ENCODE measurements around the gene RBPMS2.
A peak's percentile ranks its signal among the peaks of the same experiment; 100 is the strongest.

Gene RBPMS2

DNA sequence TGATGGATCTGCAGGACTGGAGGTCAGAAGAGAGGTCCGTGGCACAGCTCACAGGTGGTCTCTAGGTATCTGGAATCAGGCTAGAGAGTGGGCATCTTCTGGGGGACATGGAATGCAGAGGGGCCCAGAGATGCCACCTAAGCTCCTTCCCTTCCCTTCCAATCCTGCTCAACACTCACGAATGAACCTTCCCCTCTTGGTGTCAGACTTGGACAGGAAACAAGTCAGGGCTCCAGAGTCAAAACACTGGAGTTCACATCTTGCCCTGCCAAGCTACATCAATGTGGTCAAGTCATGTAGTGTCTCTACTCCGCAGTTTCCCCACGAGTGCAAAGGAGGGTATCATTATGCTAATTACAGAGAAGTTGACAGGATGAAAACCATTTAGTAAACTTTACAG, 16.0 kb upstream of the RBPMS2 start:
- no peak for DNase-seq
- intact Hi-C loops (cut with DNase I) = no loop called here

DNA sequence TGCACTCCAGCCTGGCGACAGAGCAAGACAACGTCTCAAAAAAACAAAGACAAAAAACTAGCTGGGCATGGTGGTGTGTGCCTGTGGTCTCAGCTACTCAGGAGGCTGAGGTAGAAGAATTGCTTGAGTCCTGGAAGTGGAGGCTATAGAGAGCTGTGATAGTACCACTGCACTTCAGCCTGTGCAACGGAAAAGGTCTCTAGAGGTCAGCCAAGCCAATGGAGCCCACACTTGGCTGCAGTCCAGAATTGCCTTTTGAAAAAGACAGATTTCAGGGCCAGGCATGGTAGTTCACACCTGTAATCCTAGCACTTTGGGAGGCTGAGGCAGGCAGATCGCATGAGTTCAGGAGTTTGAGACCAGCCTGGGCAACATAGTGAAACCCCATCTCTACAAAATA, 8.4 kb upstream of the RBPMS2 start:
- DNase-seq = no peak
- intact Hi-C loops (cut with DNase I) = no loop called here

DNA sequence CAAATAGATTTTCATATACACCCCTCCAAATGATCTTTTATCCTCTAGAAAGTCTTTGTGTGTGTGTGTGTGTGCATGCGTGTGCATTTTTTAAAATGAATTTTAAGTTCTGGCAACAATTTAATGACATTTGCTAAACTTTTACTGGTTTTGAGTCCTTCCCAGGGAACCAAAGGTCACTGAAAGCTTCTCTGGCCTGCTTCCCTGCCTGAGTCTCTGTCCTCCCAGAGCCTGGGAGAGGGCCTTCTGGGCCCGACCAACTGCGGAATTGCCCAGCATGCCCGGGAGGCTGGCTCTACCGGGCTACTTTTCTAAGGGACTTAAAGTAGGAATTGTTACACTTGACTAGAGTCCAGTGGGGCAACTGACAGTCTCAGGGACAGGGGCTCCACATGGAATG, 7.4 kb upstream of the RBPMS2 start:
- intact Hi-C loops (cut with DNase I) = no loop called here
- no peak for DNase-seq

DNA sequence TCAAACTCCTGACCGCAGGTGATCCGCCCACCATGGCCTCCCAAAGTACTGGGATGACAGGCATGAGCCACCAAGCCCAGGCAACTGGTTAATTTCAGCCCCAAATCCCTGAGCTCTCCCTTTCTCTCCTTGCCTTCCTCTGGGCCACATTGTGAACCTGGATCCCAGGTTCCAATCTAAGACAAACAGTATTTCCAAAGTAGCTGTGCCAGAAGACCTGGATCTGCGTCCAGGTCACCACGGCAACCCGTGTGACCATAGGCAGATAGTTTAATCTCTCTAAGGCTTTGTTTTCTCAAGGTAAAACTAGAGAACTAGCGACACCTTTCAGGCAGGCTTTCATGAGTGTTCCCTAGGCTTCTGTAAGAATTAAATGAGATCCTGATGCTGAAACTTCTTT, 5.9 kb upstream of the RBPMS2 start:
- no peak for DNase-seq
- intact Hi-C loops (cut with DNase I) = no loop called here

DNA sequence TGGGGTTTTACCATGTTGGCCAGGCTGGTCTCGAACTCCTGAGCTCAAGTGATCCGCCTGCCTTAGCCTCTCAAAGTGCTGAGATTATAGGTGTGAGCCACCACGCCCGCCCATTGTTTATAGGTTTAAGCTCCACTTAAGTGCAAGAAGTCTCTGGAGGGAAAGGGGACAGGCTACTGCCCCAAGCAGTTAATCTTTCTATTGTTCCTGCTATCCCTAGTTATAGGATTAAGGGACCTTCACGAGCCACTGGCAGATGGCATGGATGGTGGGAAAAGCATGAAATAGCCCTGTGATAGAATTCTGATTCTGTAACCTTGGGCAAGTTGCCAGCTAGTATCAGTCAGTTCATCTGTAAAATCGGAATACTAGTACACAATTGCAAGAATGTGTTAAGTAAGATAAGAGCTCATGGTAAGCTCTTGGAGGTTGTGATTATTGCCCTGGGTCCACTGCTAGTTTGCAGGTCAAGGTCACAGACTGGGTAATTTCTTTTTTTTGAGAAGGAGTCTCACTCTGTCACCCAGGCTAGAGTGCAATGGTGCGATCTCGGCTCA, 5.3 kb upstream of the RBPMS2 start:
- intact Hi-C loops (cut with DNase I) = no loop called here

DNA sequence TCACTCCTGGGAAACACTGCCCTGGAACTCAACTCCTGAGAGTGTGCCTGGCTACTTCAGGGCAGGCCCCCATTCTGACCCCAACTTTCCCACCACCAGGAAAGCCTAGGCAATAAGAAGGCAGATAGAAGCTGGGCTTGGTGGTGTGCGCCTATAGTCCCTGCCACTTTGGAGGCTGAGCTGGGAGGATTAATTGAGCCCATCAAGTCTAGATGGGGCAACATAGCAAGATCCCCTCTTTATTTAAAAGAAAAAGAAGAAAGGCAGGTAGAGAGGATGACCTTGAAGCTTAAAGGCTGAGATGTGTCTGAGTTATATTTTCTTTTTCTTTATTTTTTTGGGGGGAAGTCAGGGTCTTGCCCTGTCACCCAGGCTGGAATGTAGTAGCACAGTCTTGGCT, 4.2 kb upstream of the RBPMS2 start:
- no peak for DNase-seq
- intact Hi-C loops (cut with DNase I) = no loop called here

More for the DNA sequence above, 5.3 kb upstream of the RBPMS2 start:
- DNase-seq = no peak

DNA sequence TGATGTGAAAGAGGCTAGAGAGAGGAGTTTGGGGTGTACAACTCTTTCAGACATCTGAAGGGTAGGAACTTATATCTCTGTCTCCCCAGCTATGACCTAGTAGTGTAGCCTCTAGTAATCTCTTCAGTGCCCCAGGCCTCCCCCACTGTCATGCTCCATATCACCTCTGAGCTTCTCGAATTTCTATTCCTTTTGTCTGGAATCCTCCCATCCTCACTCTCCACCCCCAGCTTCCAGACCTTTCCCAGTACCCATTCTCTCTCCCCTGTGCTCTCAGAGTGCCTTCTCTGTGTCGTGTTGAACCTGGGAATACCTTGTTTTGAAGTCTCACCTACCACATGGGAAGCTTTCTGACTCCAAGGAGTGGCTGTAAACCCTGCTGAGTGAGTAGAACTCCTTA, 3.6 kb upstream of the RBPMS2 start:
- intact Hi-C loops (cut with DNase I) = no loop called here
- no peak for DNase-seq

DNA sequence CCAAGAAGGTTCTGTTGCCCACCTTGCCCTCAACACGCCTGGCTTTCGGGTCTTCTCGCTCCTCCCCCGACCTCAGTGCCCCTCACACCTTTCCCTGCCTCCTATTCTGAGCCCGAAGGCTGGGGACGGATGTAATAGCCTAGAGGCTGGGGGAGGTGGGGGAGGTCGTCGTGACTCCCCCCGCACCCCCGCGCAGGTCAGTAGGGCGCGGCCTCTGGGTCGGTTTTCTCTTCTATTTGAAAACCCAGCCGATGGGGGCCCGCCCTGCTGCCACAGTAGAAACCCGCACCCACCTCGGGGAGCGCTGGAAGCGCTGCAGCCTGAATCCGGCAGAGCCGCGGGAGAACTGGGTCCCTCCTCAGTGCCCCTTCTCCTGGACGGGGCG, 1.0 kb upstream of the RBPMS2 start:
- no peak for DNase-seq
- intact Hi-C loops (cut with DNase I) = no loop called here

DNA sequence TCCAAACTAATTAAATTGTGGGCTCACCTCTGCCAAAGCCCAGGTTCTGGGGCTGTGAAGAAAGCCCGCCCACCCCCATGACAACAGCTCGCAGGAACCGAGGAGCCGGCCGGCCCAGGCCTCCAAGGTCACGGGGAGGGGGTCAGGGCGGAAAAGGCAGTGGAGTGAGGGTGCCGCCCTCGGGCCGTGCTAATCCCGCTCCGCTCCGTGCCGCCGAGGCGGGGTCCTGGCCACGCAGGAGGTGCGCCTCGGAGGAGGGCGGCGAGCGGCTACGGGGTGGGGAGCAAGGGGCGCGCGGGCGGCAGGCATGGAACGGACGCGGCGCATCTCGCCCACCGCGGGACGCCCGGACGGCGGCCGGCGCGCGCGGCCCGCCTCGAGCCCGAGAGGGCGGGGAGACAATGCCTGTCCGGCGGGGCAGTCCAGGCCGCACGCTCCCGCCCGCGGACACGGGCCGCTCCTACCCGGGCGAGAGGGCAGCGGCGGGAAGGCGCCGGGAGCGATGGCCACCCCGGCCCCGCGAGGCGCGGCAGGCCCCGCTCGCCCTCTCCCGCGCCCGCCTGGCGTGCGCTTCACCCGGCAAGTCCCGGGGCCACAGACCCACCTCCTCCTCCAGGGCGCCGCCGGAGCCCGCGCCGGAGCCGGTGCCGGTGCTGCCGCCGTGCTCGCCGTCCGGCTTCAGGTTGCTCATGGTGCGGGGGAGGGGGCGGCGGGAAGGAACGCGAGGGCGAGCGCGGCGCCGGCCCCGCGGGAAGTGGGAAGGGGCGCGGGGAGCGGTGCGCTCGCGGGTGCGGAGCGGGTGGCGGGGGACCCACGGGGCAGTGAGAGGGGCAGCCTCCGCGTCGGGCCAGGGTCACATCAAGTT, 528 bp downstream of the RBPMS2 start:
- DNase-seq = no peak
- intact Hi-C loops (cut with DNase I) = no loop called here

DNA sequence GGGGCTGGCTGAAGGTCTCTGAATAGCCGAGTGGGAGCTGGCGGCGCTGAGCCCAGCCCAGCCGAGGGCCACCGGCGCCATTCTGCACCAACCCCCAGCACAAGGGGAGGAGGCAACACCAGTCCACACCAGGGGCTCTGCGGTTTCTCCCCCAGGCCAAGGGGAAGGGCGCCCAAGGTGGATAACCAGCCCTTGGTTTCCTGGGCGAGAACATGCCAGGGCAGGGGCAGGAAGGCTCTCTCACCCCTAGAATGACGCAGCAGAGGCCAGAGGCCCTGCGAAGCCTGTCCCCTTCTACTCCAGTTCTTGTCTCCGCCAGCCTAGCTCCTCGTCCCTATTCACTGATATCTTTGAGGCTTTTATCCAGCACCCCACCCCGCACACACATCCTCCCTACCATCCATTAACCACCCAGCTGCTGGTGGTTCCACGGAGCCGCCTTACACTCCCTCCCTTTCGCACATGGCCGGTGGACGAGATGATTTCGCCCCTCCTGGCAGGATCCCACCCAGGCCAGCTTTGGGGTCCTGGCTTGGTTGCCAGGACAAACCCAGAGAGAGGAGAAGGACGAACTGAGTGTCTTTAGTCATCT, 1.3 kb downstream of the RBPMS2 start:
- DNase-seq = no peak
- intact Hi-C loops (cut with DNase I) = no loop called here

DNA sequence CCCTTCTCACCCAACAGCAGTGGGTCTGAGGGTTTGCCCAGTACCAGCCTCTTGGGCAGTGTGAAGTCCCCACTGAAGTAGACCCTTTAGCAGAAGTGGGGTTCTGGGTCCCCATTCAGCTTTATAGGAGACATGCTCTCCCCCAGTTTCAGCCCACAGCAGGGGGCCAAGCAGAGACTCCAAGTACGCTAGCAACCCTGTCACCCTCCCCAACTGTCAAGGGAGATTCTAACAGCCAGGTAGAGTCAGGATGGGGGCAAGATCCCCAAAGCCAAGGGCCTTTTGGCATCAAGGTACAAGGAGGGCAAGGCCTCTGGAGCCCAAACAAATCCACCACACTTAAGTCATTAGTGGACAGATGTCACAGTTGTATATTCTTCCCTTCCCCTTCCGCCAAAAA, 1.8 kb downstream of the RBPMS2 start:
- DNase-seq = no peak
- intact Hi-C loops (cut with DNase I) = no loop called here

DNA sequence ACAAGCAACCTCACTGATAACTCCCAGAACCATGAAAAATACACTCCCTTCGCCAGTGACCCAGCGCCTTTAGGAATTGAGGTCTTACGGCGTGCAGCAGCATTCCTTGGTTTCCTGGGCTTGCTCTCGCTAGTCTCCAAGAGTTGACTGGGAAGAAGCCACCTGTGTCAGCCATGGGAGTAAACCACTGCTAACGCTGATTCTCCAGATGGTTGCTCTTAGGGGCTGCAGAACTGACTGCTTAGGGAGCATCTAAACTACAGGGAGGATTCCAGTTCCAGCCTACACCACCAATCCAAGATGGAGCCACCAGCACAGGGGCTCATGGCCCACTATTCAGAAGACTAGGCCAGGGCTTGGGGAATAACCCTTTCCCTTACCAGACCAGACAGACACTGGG, 2.4 kb downstream of the RBPMS2 start:
- no peak for DNase-seq
- intact Hi-C loops (cut with DNase I) = no loop called here

DNA sequence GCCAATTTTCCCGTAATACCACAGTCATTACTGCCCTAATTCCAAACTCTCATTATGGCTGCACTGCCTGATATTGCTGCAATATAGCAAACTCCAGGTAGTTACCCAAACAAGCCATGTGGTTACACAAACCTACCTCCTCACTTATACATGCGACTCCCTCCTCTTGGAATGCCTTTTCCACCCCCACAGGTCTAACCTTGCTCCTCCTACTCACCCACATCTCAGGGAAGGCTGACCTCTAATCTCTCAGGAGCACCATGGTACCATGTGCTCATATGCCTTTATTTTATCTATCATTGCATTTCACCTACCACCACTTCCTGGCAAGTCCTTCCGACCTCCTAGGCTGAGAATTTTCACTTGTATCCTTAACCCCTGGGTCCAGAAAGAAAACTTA, 2.9 kb downstream of the RBPMS2 start:
- no peak for DNase-seq
- intact Hi-C loops (cut with DNase I) = no loop called here

DNA sequence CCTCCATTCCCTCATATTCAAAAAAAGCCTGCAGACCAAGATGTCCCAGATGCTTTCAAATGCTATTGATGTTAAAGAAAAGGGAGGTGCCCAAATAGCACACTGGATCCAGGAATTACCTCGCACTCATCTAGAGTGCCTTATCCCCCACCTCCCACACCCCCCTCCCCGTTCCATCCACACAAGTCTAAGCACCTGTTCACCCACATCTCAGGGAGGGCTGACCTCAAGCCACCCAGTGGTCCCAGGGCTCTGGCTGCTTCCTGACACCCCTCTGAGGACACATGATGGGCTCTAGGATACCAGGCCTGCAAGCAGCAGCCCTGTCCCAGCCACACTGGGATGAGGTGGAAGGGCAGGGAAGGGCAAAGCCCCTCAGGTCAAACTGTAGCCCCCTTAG, 4.8 kb downstream of the RBPMS2 start:
- no peak for DNase-seq
- intact Hi-C loops (cut with DNase I) = no loop called here

DNA sequence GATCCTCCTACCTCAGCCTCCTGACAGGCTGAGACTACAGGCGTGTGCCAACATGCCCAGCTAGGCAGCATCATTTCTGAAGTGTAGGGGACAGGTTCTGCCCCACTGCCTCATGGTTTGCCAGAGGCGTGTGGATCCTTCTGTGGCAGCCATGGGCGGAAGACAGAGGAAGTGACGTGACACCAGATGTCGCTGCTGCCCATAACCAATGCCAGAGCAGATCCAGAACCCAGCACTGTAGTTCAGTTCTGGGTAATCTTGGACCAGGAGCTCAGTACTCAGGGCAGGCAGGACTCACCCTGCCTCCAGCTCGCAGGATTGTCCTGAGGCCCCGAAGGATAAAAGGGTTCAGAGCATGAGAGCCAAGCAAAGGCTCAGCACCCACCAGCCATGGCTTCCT, 8.2 kb downstream of the RBPMS2 start:
- DNase-seq = no peak
- intact Hi-C loops (cut with DNase I) = no loop called here

DNA sequence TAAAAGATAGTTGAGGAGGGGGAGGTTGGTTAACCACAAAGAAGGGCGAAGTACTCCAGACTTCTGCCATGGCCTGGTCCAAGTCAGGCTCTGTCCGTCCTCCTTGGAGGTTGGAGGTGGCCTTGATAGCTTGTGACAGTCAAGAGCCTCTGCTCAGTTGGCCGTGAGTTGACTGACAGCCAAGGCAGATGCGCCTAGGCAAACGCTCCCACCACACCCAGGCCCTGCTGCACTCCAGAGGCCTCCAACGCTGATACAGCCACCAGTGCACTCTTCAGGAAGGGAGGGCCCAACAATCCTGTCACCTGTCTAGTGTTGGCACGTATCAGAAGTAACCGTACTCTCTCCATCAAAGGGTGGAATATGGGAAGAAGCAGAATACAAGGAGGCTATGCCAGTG, 9.3 kb downstream of the RBPMS2 start:
- peak in 1 of 10 donors; percentile 28 for DNase-seq
- intact Hi-C loops (cut with DNase I) = no loop called here

DNA sequence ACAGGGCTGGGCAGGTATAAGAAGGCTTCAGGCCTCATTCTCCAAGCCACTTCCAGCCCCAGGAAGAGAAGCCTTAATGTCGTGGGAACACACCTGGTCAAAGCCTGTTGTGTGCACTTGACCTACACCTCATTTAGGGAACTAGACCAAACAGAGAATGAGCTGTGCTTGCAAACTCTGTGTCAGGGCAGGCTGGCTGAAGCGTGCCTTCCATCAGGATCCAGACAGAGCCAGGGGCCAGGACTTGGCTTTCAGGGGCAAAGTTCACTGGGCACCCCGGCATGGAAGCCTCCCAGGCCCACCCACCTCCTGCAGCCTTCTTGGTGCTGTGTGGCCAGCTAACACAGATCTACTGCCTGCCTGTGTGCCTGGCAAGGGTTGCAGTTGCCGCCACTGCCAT, 11.5 kb downstream of the RBPMS2 start:
- intact Hi-C loops (cut with DNase I) = no loop called here
- DNase-seq = peak in 1 of 10 donors; percentile 37

DNA sequence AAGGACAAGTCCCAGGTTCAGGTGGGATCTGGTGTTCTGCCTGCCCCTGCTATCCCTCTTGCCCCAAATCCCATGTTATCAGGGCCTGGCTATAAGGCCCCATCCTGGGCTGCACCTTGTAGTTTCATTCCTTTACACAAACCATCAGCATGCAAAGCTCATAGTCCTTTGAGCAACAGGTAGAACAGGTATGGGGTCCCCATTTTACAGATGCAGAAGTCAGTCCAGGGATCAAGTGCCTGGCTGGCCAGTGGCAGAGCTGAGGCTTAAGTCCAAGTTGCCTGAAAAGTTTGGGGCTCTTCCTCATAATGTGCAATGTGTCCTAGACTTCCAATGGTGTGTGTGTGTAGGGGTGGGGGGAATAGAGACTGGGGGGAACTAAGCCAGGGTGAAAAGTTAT, 11.9 kb downstream of the RBPMS2 start:
- intact Hi-C loops (cut with DNase I) = no loop called here
- DNase-seq = no peak

DNA sequence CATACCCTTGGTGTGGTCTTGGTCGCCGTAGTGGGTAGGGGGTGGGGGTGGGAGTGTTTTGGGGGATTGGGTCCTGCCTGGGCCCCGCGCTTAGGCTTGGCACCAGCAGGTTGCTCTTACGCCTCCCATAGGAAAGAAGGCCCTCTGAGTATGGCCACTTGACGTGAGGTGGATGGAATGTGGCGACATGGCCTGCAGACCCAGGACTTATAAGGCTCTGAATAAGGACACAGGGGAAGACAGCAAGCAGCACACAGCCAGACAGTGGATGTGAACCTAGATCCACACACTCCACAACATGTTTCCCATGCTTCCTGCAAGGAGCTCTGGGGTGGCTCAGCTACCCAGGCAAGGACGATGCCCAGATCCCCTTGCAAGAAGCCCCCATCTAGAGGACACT, 12.4 kb downstream of the RBPMS2 start:
- no peak for DNase-seq
- intact Hi-C loops (cut with DNase I) = no loop called here

DNA sequence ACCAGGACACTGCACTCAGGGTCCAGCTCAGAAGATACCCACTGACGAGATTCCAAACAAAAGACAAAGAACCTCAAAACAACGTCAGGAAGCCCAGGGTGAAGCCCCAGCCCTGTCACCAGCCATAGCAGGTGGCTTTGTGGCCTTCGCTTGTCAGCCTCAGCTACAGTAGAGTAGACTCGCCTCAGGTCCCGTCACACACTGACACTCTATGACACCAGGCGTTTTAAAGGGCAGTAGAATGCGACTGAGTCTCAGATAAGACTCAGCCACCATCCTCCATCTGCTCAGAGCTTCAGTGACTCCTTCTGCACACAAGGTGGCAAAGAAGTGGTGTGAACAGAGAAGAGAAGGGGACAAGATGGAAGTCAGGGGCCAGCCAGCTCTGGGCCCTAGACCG, 12.8 kb downstream of the RBPMS2 start:
- intact Hi-C loops (cut with DNase I) = no loop called here
- no peak for DNase-seq

DNA sequence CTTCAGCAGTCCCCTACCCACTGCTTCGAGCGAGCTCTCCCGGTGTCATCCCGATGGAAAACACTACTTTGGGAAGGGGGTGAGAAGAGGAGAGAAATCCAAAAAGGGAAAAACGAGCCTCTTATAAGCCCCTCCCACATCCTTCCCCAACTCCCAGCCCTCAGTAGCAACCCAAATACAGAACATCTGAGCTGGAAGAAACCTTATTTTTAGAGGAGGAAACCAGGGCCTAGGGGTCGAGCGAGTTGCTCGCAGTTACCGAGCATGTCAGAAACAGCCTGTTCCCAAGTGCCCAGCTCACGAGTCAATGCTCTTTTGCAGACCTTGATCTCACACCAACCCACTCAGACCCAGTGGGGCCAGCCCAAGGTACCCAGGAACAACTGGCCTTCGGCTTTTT, 14.2 kb downstream of the RBPMS2 start:
- intact Hi-C loops (cut with DNase I) = no loop called here
- DNase-seq = peak in 1 of 10 donors; percentile 35

DNA sequence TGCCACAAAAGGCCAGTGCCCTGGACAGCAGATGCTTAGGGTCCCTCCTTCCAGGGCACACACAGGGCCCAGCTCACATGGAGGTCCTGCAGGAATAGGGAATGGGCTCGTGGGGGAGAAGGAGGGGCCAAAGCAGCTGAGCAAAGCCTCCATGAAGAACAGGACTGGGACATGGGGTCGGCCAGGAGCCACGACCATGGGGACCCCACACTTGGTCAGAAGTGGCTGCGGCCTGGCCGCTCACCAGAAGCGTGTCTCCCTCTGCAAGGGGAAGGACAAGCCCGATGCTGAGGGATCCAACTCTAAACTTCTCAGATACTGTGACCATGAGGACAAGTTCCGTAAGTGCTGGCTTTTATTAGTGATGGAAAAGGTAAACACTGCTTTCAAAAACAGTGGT, 15.3 kb downstream of the RBPMS2 start:
- DNase-seq = no peak
- intact Hi-C loops (cut with DNase I) = no loop called here

All from posterior cingulate gyrus (tissue), 11 donors.